ENCODE measurements around the gene SLC30A2. TPM values are rescaled to one million over a fixed set of nuclear protein-coding genes. Genes with fewer than 3 reads are reported as not detected.
"Not testable (repeated sequence)": the region's sequence is repeated elsewhere in the genome, so short reads cannot be mapped to it uniquely, and the experiment has no call there.

The SLC30A2 gene
- total RNA-seq, 1 experiment from 2014 or later, result 0.07 TPM

- ATAC-seq (no peak), DNase-seq (no peak)
- Histone ChIP-seq H2AFZ (ENCODE audit: low read length) (no peak overlapping the region; the same call in 1 of the 2 replicates), H3F3A (ENCODE audit: low read length, unreplicated experiment) (no peaks in the 10 kb centered on the region), H3K4me2 (ENCODE audit: low read length) (no peak overlapping the region), H3K9ac (ENCODE audit: low read length) (no peak overlapping the region), H3K9me3 (ENCODE audit: low read length) (no peaks in the 10 kb centered on the region), H3K79me2 (ENCODE audit: low read length) (no peaks in the 10 kb centered on the region), H3K9me2 (replicated peaks; ENCODE audit: low read length) (no peaks in the 10 kb centered on the region), H3K4me3 (ENCODE audit: low read length) (no peak overlapping the region), H3K36me3 (ENCODE audit: low read depth, low read length) (no peaks in the 10 kb centered on the region), H4K20me1 (ENCODE audit: low read length) (no peaks in the 10 kb centered on the region), H3K27ac (ENCODE audit: low read length) (no peak overlapping the region), H3K27me3 (ENCODE audit: low read length) (no peaks in the 10 kb centered on the region), H3K4me1 (ENCODE audit: insufficient read depth, low read length) (peaks cover 29% of the 10 kb centered on the region)
- ChIA-PET POLR2A (ENCODE audit: unreplicated experiment) (no interaction called here), CTCF (no interaction called here)
- no TSS peak for BruUV-seq (replicated peaks)
- intact Hi-C loops (cut with micrococcal nuclease), result loop anchor here (10.0 kb wide), 1 partner anchor 199 kb away; no protein-coding TSS in a partner anchor
- TF ChIP-seq EZH2 (IDR thresholded peaks at IDR 0.05; ENCODE audit: low read length, unreplicated experiment), result no peak
- no peak for TF ChIP-seq EZH2phosphoT487 (IDR thresholded peaks at IDR 0.05; ENCODE audit: borderline replicate concordance, low read length)
- TF ChIP-seq, protein P1, sequence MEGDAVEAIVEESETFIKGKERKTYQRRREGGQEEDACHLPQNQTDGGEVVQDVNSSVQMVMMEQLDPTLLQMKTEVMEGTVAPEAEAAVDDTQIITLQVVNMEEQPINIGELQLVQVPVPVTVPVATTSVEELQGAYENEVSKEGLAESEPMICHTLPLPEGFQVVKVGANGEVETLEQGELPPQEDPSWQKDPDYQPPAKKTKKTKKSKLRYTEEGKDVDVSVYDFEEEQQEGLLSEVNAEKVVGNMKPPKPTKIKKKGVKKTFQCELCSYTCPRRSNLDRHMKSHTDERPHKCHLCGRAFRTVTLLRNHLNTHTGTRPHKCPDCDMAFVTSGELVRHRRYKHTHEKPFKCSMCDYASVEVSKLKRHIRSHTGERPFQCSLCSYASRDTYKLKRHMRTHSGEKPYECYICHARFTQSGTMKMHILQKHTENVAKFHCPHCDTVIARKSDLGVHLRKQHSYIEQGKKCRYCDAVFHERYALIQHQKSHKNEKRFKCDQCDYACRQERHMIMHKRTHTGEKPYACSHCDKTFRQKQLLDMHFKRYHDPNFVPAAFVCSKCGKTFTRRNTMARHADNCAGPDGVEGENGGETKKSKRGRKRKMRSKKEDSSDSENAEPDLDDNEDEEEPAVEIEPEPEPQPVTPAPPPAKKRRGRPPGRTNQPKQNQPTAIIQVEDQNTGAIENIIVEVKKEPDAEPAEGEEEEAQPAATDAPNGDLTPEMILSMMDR (conservative IDR thresholded peaks at IDR 0.05; ENCODE audit: low read depth, low read length), result no peak
These were observed 48.3 kb upstream of the SLC30A2 start for GRCh38 chr1:26094076-26094669.

DNA sequence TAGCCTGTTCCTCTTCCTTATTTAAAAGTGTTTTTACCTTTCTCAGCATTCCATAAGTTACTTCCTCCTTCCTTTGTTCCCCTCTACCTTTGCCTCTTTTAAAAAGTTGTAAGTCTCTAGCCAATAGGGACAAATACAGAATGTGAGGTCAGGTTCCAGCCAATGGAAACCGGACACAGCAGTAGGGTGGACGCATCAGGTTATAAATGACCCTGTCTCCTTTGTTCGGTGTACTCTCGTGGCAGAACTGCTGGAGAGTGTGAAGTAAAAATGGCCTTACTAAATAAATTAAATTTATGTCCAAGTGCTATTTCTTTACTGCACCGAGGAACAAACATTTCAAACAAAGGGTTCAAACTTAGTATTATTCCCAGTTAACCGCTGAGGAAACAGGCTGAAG is 47.7 kb upstream of the SLC30A2 start:
- POLR2A ChIA-PET (ENCODE audit: unreplicated experiment); H3K9ac ChIP-seq (ENCODE audit: low read length); H3K4me3 ChIP-seq (ENCODE audit: low read length); H2AFZ ChIP-seq (ENCODE audit: low read length); H3K79me2 ChIP-seq (ENCODE audit: low read length); H3K27me3 ChIP-seq (ENCODE audit: low read length); H4K20me1 ChIP-seq (ENCODE audit: low read length); H3K36me3 ChIP-seq (ENCODE audit: low read depth, low read length); H3K27ac ChIP-seq (ENCODE audit: low read length); H3K9me3 ChIP-seq (ENCODE audit: low read length); DNase-seq; CTCF ChIA-PET; H3K4me2 ChIP-seq (ENCODE audit: low read length); H3K9me2 ChIP-seq (replicated peaks; ENCODE audit: low read length); BruUV-seq (replicated peaks); H3F3A ChIP-seq (ENCODE audit: low read length, unreplicated experiment); ATAC-seq: not testable (repeated sequence)
- intact Hi-C loops (cut with micrococcal nuclease), result loop anchor here (10.0 kb wide), 1 partner anchor 199 kb away; no protein-coding TSS in a partner anchor
- H3K4me1 ChIP-seq (ENCODE audit: insufficient read depth, low read length), result peaks cover 29% of the 10 kb centered on the region

GRCh38 chr1:26092422-26092821 is 46.5 kb upstream of the SLC30A2 start:
- Histone ChIP-seq H3K36me3 (ENCODE audit: low read depth, low read length) (no peaks in the 10 kb centered on the region), H3K79me2 (ENCODE audit: low read length) (no peaks in the 10 kb centered on the region), H3K4me3 (ENCODE audit: low read length) (no peak overlapping the region), H4K20me1 (ENCODE audit: low read length) (no peaks in the 10 kb centered on the region), H2AFZ (ENCODE audit: low read length) (no peak overlapping the region), H3K9me3 (ENCODE audit: low read length) (no peaks in the 10 kb centered on the region), H3F3A (ENCODE audit: low read length, unreplicated experiment) (no peaks in the 10 kb centered on the region), H3K4me1 (ENCODE audit: insufficient read depth, low read length) (peaks cover 19% of the 10 kb centered on the region), H3K27me3 (ENCODE audit: low read length) (no peaks in the 10 kb centered on the region), H3K27ac (ENCODE audit: low read length) (no peak overlapping the region), H3K4me2 (ENCODE audit: low read length) (no peak overlapping the region), H3K9me2 (replicated peaks; ENCODE audit: low read length) (no peaks in the 10 kb centered on the region), H3K9ac (ENCODE audit: low read length) (no peak overlapping the region)
- TF ChIP-seq, protein P1 (conservative IDR thresholded peaks at IDR 0.05; ENCODE audit: low read depth, low read length), result no peak
- TF ChIP-seq EZH2 (IDR thresholded peaks at IDR 0.05; ENCODE audit: low read length, unreplicated experiment) (no peak), EZH2phosphoT487 (IDR thresholded peaks at IDR 0.05; ENCODE audit: borderline replicate concordance, low read length) (no peak)
- ATAC-seq (no peak), DNase-seq (no peak)
- no TSS peak for BruUV-seq (replicated peaks)
- POLR2A ChIA-PET (ENCODE audit: unreplicated experiment), result no interaction called here
- CTCF ChIA-PET, result no interaction called here
- intact Hi-C loops (cut with micrococcal nuclease), result loop anchor here (10.0 kb wide), 1 partner anchor 198 kb away; no protein-coding TSS in a partner anchor

Data from PC-3 (cell line).